Skeletal muscle satellite cell (primary cell): Measurements from ENCODE around the gene LILRB3.
"Not testable (repeated sequence)": the region's sequence is repeated elsewhere in the genome, so short reads cannot be mapped to it uniquely, and the experiment has no call there.

Experiments
- H3K27me3 ChIP-seq: 2 replicates; pipeline ENCODE4 v1.7.0; 2013; ENCODE audit warnings: low read length; ENCODE audit not compliant: control insufficient read depth, insufficient read depth
- H3K36me3 ChIP-seq: 2 replicates; pipeline ENCODE4 v1.7.0; 2013; ENCODE audit warnings: mild to moderate bottlenecking, control low read depth, low read length; ENCODE audit not compliant: insufficient read depth
- H3K4me1 ChIP-seq: 2 replicates; pipeline ENCODE4 v1.7.0; 2013; ENCODE audit warnings: low read length; ENCODE audit not compliant: control insufficient read depth, insufficient read depth
- H3K4me2 ChIP-seq: 2 replicates; pipeline ENCODE4 v1.7.0; 2013; ENCODE audit warnings: mild to moderate bottlenecking, low read length
- H3K4me3 ChIP-seq: 2 replicates; pipeline ENCODE4 v1.7.0; 2013; ENCODE audit warnings: low read length
- H3K9ac ChIP-seq: 2 replicates; pipeline ENCODE4 v1.7.0; 2013; ENCODE audit warnings: mild to moderate bottlenecking, low read depth, low read length, moderate library complexity
- H3K9me3 ChIP-seq: replicated peaks from 2 replicates; pipeline ENCODE4 v1.7.0; 2013; ENCODE audit warnings: mild to moderate bottlenecking, control low read depth, low read length

LILRB3 gene

GRCh38 chr19:54194463-54194862, 28.3 kb downstream of the LILRB3 start:
- not testable (repeated sequence) for H3K27me3 ChIP-seq, H3K4me2 ChIP-seq, H3K9ac ChIP-seq, H3K9me3 ChIP-seq, H3K4me3 ChIP-seq
- peaks cover 17% of the 10 kb centered on the region for H3K36me3 ChIP-seq
- peaks cover 11% of the 10 kb centered on the region for H3K4me1 ChIP-seq

- Histone ChIP-seq H3K9ac (no peak overlapping the region), H3K4me3 (no peak overlapping the region), H3K27me3 (no peaks in the 10 kb centered on the region), H3K9me3 (no peaks in the 10 kb centered on the region), H3K4me2 (no peak overlapping the region), H3K36me3 (peaks cover 17% of the 10 kb centered on the region), H3K4me1 (peaks cover 17% of the 10 kb centered on the region)
Observed at GRCh38 chr19:54193011-54193410, 29.8 kb downstream of the LILRB3 start.

- H3K9ac ChIP-seq: peak overlapping the region; percentile 96
- H3K27me3 ChIP-seq: no peaks in the 10 kb centered on the region
- H3K36me3 ChIP-seq: peaks cover 19% of the 10 kb centered on the region
- peaks cover 18% of the 10 kb centered on the region for H3K4me1 ChIP-seq
- H3K4me2 ChIP-seq: peak overlapping the region; percentile 92
- no peaks in the 10 kb centered on the region for H3K9me3 ChIP-seq
- peak overlapping the region; percentile 90 for H3K4me3 ChIP-seq
Observed at GRCh38 chr19:54191811-54192453, 30.9 kb downstream of the LILRB3 start.

GRCh38 chr19:54191011-54191810, 31.6 kb downstream of the LILRB3 start, which contains the start of gene TSEN34:
Gene TSEN34, plus strand, starts transcription at chr19:54191308. Its CDS starts 57 bp downstream, at chr19:54191365.
- Histone ChIP-seq H3K4me2 (peak within 1 kb of the TSS; percentile 92), H3K36me3 (peaks cover 26% of the 10 kb centered on the region), H3K27me3 (no peaks in the 10 kb centered on the region), H3K4me1 (peaks cover 18% of the 10 kb centered on the region), H3K9me3 (no peaks in the 10 kb centered on the region), H3K4me3 (peak within 1 kb of the TSS; percentile 90), H3K9ac (peak within 1 kb of the TSS; percentile 96)

GRCh38 chr19:54190503-54191010, 32.2 kb downstream of the LILRB3 start:
- H3K4me2 ChIP-seq: peak overlapping the region; percentile 92
- H3K9ac ChIP-seq: peak overlapping the region; percentile 96
- no peaks in the 10 kb centered on the region for H3K9me3 ChIP-seq
- peaks cover 26% of the 10 kb centered on the region for H3K36me3 ChIP-seq
- no peaks in the 10 kb centered on the region for H3K27me3 ChIP-seq
- H3K4me3 ChIP-seq: peak overlapping the region; percentile 90
- peaks cover 18% of the 10 kb centered on the region for H3K4me1 ChIP-seq

- Histone ChIP-seq H3K4me1 (peaks cover 18% of the 10 kb centered on the region), H3K4me3 (peak overlapping the region; percentile 92), H3K4me2 (peak overlapping the region; percentile 92), H3K9ac (peak overlapping the region; percentile 96), H3K36me3 (peaks cover 30% of the 10 kb centered on the region), H3K27me3 (no peaks in the 10 kb centered on the region), H3K9me3 (no peaks in the 10 kb centered on the region)
Observed at GRCh38 chr19:54189735-54190502, 32.9 kb downstream of the LILRB3 start.

- H3K4me1 ChIP-seq: peaks cover 18% of the 10 kb centered on the region
- H3K4me3 ChIP-seq: peak within 1 kb of the TSS; percentile 92
- peak within 1 kb of the TSS; percentile 92 for H3K4me2 ChIP-seq
- H3K27me3 ChIP-seq: no peaks in the 10 kb centered on the region
- H3K9ac ChIP-seq: peak within 1 kb of the TSS; percentile 96
- no peaks in the 10 kb centered on the region for H3K9me3 ChIP-seq
- H3K36me3 ChIP-seq: peaks cover 30% of the 10 kb centered on the region
Observed at GRCh38 chr19:54189145-54189734, 33.6 kb downstream of the LILRB3 start, which contains the start of gene MBOAT7. Gene MBOAT7, minus strand, starts transcription at chr19:54189580. Its CDS starts 1,072 bp downstream, at chr19:54188508.

GRCh38 chr19:54188215-54188871, 34.5 kb downstream of the LILRB3 start:
- Histone ChIP-seq H3K4me2 (peak overlapping the region; percentile 87), H3K9me3 (no peaks in the 10 kb centered on the region), H3K36me3 (peaks cover 31% of the 10 kb centered on the region), H3K4me1 (peaks cover 18% of the 10 kb centered on the region), H3K27me3 (no peaks in the 10 kb centered on the region), H3K4me3 (peak overlapping the region; percentile 92), H3K9ac (peak overlapping the region; percentile 96)

- no peaks in the 10 kb centered on the region for H3K27me3 ChIP-seq
- no peak overlapping the region for H3K9ac ChIP-seq
- H3K4me2 ChIP-seq: no peak overlapping the region
- peaks cover 25% of the 10 kb centered on the region for H3K36me3 ChIP-seq
- no peaks in the 10 kb centered on the region for H3K9me3 ChIP-seq
- no peak overlapping the region for H3K4me3 ChIP-seq
- H3K4me1 ChIP-seq: peaks cover 11% of the 10 kb centered on the region
Observed at GRCh38 chr19:54186934-54187381, 35.8 kb downstream of the LILRB3 start.

GRCh38 chr19:54186351-54186750, 36.5 kb downstream of the LILRB3 start:
- peaks cover 25% of the 10 kb centered on the region for H3K36me3 ChIP-seq
- H3K9me3 ChIP-seq: no peaks in the 10 kb centered on the region
- no peaks in the 10 kb centered on the region for H3K27me3 ChIP-seq
- H3K4me1 ChIP-seq: peaks cover 7% of the 10 kb centered on the region
- no peak overlapping the region for H3K9ac ChIP-seq
- no peak overlapping the region for H3K4me3 ChIP-seq
- H3K4me2 ChIP-seq: no peak overlapping the region
